Suprapubic skin (tissue), 4 donors: ENCODE data around the gene PLXNA1. TPM values are rescaled to one million over a fixed set of nuclear protein-coding genes. Genes with fewer than 3 reads are reported as not detected.

ENCODE experiments used
- DNase-seq, 2 donors: peaks; one replicate each; pipeline ENCODE4 v3.0.0-alpha.2; 2019; ENCODE audit warnings: low spot score in 2 of 2
- H3K27ac ChIP-seq: fragments of 200-600 bp; sonication (generic); one replicate; pipeline ENCODE4 v1.5.1; 2019
- H3K27me3 ChIP-seq: fragments of 200-600 bp; sonication (generic); one replicate; pipeline ENCODE4 v1.5.1; 2019
- H3K36me3 ChIP-seq: fragments of 200-600 bp; sonication (generic); one replicate; pipeline ENCODE4 v1.5.1; 2019
- H3K4me1 ChIP-seq: fragments of 200-600 bp; sonication (generic); one replicate; pipeline ENCODE4 v1.5.1; 2019
- H3K4me3 ChIP-seq: fragments of 200-600 bp; sonication (generic); one replicate; pipeline ENCODE4 v1.5.1; 2019; ENCODE audit warnings: mild to moderate bottlenecking
- H3K9me3 ChIP-seq: fragments of 200-600 bp; sonication (generic); one replicate; pipeline ENCODE4 v1.5.1; 2019
- CTCF ChIP-seq, 2 donors: fragments of 200-600 bp in 1 of 2; fragments of 450-650 bp in 1 of 2; sonication (generic) in 1 of 2; IDR thresholded peaks; one replicate each; pipeline ENCODE4 v1.5.1; 2016 to 2019; ENCODE audit warnings: antibody characterized with exemption in 2 of 2, mild to moderate bottlenecking in 1 of 2, moderate library complexity in 1 of 2
- EP300 ChIP-seq: sonication (generic); formaldehyde crosslinking; IDR thresholded peaks from one replicate; pipeline ENCODE4 v1.6.1; 2017; ENCODE audit warnings: antibody characterized with exemption
- POLR2A ChIP-seq, 2 donors: fragments of 450-650 bp; IDR thresholded peaks; one replicate each; pipeline ENCODE4 v1.6.1; 2017; ENCODE audit warnings: antibody characterized with exemption in 2 of 2, mild to moderate bottlenecking in 2 of 2, moderate library complexity in 2 of 2
- POLR2AphosphoS5 ChIP-seq, 3 donors: sonication (generic); formaldehyde crosslinking; IDR thresholded peaks; one replicate each; pipeline ENCODE4 v1.6.1; 2017; ENCODE audit warnings: antibody characterized with exemption in 3 of 3
- WGBS: methylation state at CpG from one replicate; pipeline ENCODE4 v1.1.5; 2018; 5-methylcytosine and 5-hydroxymethylcytosine counted together
- total RNA-seq, 4 donors: library from RNA; depleted of rRNA; stranded (reverse); fragments of >200 nt; gene quantifications; one replicate each; pipeline ENCODE4 v1.1.0, GENCODE V29; 2016

Gene PLXNA1
- total RNA-seq, 4 donors from 2014 or later: 48.4 to 77.9 (median 59.4) TPM

GRCh38 chr3:126963261-126964190 is 19.4 kb upstream of the PLXNA1 start:
- DNase-seq: peak in 1 of 2 donors; percentile 47
- Histone ChIP-seq H3K4me3 (no peak overlapping the region), H3K27ac (no peak overlapping the region), H3K27me3 (no peaks in the 10 kb centered on the region), H3K36me3 (no peaks in the 10 kb centered on the region), H3K4me1 (peaks cover 49% of the 10 kb centered on the region), H3K9me3 (no peaks in the 10 kb centered on the region)
- 96% methylated on average over 7 of the region's 7 CpGs for WGBS
- TF ChIP-seq POLR2A (IDR thresholded peaks at IDR 0.05) (no peak), POLR2AphosphoS5 (IDR thresholded peaks at IDR 0.05) (no peak), CTCF (IDR thresholded peaks at IDR 0.05) (no peak), EP300 (no peak)

- Histone ChIP-seq H3K9me3 (no peaks in the 10 kb centered on the region), H3K4me3 (no peak overlapping the region), H3K27ac (no peak overlapping the region), H3K27me3 (no peaks in the 10 kb centered on the region), H3K36me3 (no peaks in the 10 kb centered on the region), H3K4me1 (peaks cover 44% of the 10 kb centered on the region)
- TF ChIP-seq POLR2AphosphoS5 (IDR thresholded peaks at IDR 0.05): no peak
- TF ChIP-seq EP300: no peak
- TF ChIP-seq CTCF (IDR thresholded peaks at IDR 0.05): no peak
- TF ChIP-seq POLR2A (IDR thresholded peaks at IDR 0.05): no peak
- DNase-seq: peak in 1 of 2 donors; percentile 25
- WGBS: 73% methylated on average over 7 of the region's 7 CpGs
These were observed 18.7 kb upstream of the PLXNA1 start for GRCh38 chr3:126964261-126964660.

- Histone ChIP-seq H3K27ac (no peak overlapping the region), H3K4me1 (peaks cover 37% of the 10 kb centered on the region), H3K36me3 (no peaks in the 10 kb centered on the region), H3K4me3 (no peak overlapping the region), H3K9me3 (no peaks in the 10 kb centered on the region), H3K27me3 (no peaks in the 10 kb centered on the region)
- TF ChIP-seq EP300: no peak
- no peak for TF ChIP-seq CTCF (IDR thresholded peaks at IDR 0.05)
- no peak for TF ChIP-seq POLR2A (IDR thresholded peaks at IDR 0.05)
- no peak for TF ChIP-seq POLR2AphosphoS5 (IDR thresholded peaks at IDR 0.05)
- peak in 1 of 2 donors; percentile 28 for DNase-seq
- 80% methylated on average over 7 of the region's 10 CpGs for WGBS
These were observed 18.0 kb upstream of the PLXNA1 start for GRCh38 chr3:126964950-126965349.

GRCh38 chr3:126965526-126966080 is 17.3 kb upstream of the PLXNA1 start:
- H3K36me3 ChIP-seq: no peaks in the 10 kb centered on the region
- H3K4me3 ChIP-seq: no peak overlapping the region
- H3K27ac ChIP-seq: no peak overlapping the region
- H3K9me3 ChIP-seq: no peaks in the 10 kb centered on the region
- DNase-seq: peak in 1 of 2 donors; percentile 16
- 80% methylated on average over 2 of the region's 9 CpGs for whole genome bisulfite sequencing
- H3K27me3 ChIP-seq: no peaks in the 10 kb centered on the region
- no peak for TF ChIP-seq CTCF (IDR thresholded peaks at IDR 0.05)
- peaks cover 31% of the 10 kb centered on the region for H3K4me1 ChIP-seq

GRCh38 chr3:126967386-126967785 is 15.5 kb upstream of the PLXNA1 start:
- Histone ChIP-seq H3K27me3 (no peaks in the 10 kb centered on the region), H3K36me3 (no peaks in the 10 kb centered on the region), H3K9me3 (no peaks in the 10 kb centered on the region), H3K27ac (no peak overlapping the region), H3K4me1 (peaks cover 21% of the 10 kb centered on the region), H3K4me3 (no peak overlapping the region)
- TF ChIP-seq POLR2A (IDR thresholded peaks at IDR 0.05) (no peak), CTCF (IDR thresholded peaks at IDR 0.05) (no peak)
- DNase-seq: no peak
- WGBS: 93% methylated on average over 10 of the region's 10 CpGs
